ENCODE data around the gene ARL10.

DNA sequence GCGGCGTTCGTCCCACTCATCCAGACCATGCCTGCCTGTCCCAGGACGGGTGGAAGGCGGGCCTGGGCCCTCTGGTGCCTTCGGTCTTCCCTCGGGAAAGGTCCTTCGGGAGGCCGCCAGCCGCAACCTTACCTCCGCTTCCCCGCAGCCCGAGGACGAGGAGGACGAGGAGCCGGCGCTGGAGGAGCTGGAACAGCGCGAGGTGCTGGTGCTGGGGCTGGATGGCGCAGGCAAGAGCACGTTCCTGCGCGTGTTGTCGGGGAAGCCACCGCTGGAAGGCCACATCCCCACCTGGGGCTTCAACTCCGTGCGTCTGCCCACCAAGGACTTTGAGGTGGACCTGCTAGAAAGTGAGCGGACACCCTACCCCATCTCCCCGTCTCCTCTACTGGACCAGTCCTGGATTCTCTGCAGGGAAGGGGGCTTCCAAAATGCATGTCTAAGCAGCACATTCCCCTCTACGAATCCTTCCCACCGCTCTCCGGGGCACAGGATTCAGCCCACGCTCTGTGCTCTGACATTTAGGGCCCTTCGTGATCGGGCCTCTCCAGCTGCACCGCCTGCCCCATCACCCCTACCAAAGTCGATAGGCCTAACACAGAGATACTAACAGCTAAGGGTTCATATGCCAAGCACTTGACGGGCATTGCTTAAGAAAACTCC, 1.1 kb downstream of the ARL10 start:
- TF ChIP-seq POLR2AphosphoS5 (IDR thresholded peaks at IDR 0.05; ENCODE audit: low read depth, low read length), result no peak
- TF ChIP-seq, protein P1, sequence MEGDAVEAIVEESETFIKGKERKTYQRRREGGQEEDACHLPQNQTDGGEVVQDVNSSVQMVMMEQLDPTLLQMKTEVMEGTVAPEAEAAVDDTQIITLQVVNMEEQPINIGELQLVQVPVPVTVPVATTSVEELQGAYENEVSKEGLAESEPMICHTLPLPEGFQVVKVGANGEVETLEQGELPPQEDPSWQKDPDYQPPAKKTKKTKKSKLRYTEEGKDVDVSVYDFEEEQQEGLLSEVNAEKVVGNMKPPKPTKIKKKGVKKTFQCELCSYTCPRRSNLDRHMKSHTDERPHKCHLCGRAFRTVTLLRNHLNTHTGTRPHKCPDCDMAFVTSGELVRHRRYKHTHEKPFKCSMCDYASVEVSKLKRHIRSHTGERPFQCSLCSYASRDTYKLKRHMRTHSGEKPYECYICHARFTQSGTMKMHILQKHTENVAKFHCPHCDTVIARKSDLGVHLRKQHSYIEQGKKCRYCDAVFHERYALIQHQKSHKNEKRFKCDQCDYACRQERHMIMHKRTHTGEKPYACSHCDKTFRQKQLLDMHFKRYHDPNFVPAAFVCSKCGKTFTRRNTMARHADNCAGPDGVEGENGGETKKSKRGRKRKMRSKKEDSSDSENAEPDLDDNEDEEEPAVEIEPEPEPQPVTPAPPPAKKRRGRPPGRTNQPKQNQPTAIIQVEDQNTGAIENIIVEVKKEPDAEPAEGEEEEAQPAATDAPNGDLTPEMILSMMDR (IDR thresholded peaks at IDR 0.05 in 2 of 3, conservative IDR thresholded peaks at IDR 0.05 in 1 of 3; ENCODE audit: borderline replicate concordance in 1 of 3, insufficient read depth in 1 of 3, low read depth in 2 of 3, low read length in 2 of 3), result no peak
- TF ChIP-seq, protein P2, sequence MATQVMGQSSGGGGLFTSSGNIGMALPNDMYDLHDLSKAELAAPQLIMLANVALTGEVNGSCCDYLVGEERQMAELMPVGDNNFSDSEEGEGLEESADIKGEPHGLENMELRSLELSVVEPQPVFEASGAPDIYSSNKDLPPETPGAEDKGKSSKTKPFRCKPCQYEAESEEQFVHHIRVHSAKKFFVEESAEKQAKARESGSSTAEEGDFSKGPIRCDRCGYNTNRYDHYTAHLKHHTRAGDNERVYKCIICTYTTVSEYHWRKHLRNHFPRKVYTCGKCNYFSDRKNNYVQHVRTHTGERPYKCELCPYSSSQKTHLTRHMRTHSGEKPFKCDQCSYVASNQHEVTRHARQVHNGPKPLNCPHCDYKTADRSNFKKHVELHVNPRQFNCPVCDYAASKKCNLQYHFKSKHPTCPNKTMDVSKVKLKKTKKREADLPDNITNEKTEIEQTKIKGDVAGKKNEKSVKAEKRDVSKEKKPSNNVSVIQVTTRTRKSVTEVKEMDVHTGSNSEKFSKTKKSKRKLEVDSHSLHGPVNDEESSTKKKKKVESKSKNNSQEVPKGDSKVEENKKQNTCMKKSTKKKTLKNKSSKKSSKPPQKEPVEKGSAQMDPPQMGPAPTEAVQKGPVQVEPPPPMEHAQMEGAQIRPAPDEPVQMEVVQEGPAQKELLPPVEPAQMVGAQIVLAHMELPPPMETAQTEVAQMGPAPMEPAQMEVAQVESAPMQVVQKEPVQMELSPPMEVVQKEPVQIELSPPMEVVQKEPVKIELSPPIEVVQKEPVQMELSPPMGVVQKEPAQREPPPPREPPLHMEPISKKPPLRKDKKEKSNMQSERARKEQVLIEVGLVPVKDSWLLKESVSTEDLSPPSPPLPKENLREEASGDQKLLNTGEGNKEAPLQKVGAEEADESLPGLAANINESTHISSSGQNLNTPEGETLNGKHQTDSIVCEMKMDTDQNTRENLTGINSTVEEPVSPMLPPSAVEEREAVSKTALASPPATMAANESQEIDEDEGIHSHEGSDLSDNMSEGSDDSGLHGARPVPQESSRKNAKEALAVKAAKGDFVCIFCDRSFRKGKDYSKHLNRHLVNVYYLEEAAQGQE (IDR thresholded peaks at IDR 0.05; ENCODE audit: low read depth), result no peak
- no peak for TF ChIP-seq EZH2 (IDR thresholded peaks at IDR 0.05)
- TF ChIP-seq EZH2phosphoT487 (IDR thresholded peaks at IDR 0.05; ENCODE audit: borderline replicate concordance), result no peak
- TF ChIP-seq POLR2A (IDR thresholded peaks at IDR 0.05; ENCODE audit: borderline replicate concordance, extremely low read depth, insufficient read depth, insufficient read length), result no peak
- no peak for TF ChIP-seq RAD21 (IDR thresholded peaks at IDR 0.05; ENCODE audit: low read depth)
